K562 (cell line): Measurements from ENCODE around the gene MTHFS. TPM values are rescaled to one million over a fixed set of nuclear protein-coding genes. Genes with fewer than 3 reads are reported as not detected.

Source experiments
- FOXO4 ChIP-seq: fragments of 450-650 bp; formaldehyde crosslinking; IDR thresholded peaks from 2 replicates; pipeline ENCODE4 v1.4.0; 2020; ENCODE audit warnings: mild to moderate bottlenecking, moderate library complexity
- MYNN ChIP-seq, 2 experiments: sonication (generic); formaldehyde crosslinking in 1 of 2; IDR thresholded peaks; 2 replicates each; pipeline versions ENCODE4 v1.5.0 to v1.6.1; 2016 to 2020; ENCODE audit warnings: antibody characterized with exemption in 1 of 2, missing genetic modification reagents in 1 of 2
- SIX5 ChIP-seq, 2 experiments: IDR thresholded peaks; 2 replicates each; pipeline ENCODE4 v1.6.1; 2011; ENCODE audit warnings: low read length in 2 of 2, borderline replicate concordance in 1 of 2, low read depth in 1 of 2, mild to moderate bottlenecking in 1 of 2, moderate library complexity in 1 of 2; ENCODE audit not compliant: insufficient read depth in 1 of 2
- ZC3H11A ChIP-seq: IDR thresholded peaks from 2 replicates; pipeline ENCODE4 v1.6.1; 2012; ENCODE audit warnings: low read depth, low read length, improper control_type of control experiment
- ZNF407 ChIP-seq: fragments of 450-650 bp; IDR thresholded peaks from 2 replicates; pipeline ENCODE4 v1.6.1; 2016; ENCODE audit warnings: low read depth
- polyA plus RNA-seq, 8 experiments: library from polyadenylated mRNA; depleted of rRNA in 4 of 8; stranded (reverse) in 5 of 8; unstranded in 3 of 8; fragments of >200 nt; fragmentation: Nextera tagmentation in 2 of 8; fragmentation: Illumina TruSeq in 1 of 8; extraction: Ambion mirVana in 2 of 8; extraction: Trizol in 1 of 8; gene quantifications; 2 replicates each; pipeline versions ENCODE4 v1.2.1 to v1.2.3, GENCODE V29; 2011 to 2014; ENCODE audit warnings: inconsistent platforms in 1 of 8, missing spikeins in 1 of 8
- total RNA-seq, 7 experiments: library from RNA; depleted of rRNA in 6 of 7; stranded (reverse); fragments of >200 nt in 6 of 7; fragmentation: Illumina TruSeq in 2 of 7; extraction: Trizol in 2 of 7; gene quantifications; 2 replicates each; pipeline versions ENCODE4 v1.2.1 to v1.2.3, GENCODE V29; 2011 to 2021; ENCODE audit warnings: low replicate concordance in 1 of 7

The MTHFS gene
- total and polyA plus RNA-seq, 9 of the 15 experiments (the other 6 are each of a cell fraction or from before 2014, with no cell fraction given): 17.8 to 79.3 (median 41.7) TPM

GRCh38 chr15:79929412-79929811, 32.6 kb upstream of the MTHFS start (continued):
- TF ChIP-seq SIX5 (IDR thresholded peaks at IDR 0.05; ENCODE audit: borderline replicate concordance in 1 of 2, insufficient read depth in 1 of 2, low read depth in 1 of 2, low read length in 2 of 2) (no peak), FOXO4 (no peak), ZC3H11A (no peak), ZNF407 (no peak), MYNN (IDR thresholded peaks at IDR 0.05) (no peak), MYNN (CRISPR knock-in tag; IDR thresholded peaks at IDR 0.05) (no peak)
